ENCODE data around the gene ZNF33B. TPM values are rescaled to one million over a fixed set of nuclear protein-coding genes. Genes with fewer than 3 reads are reported as not detected.
"Not testable (repeated sequence)": the region's sequence is repeated elsewhere in the genome, so short reads cannot be mapped to it uniquely, and the experiment has no call there.

ZNF33B gene
- total RNA-seq, 1 donor: 9.4 TPM

DNA sequence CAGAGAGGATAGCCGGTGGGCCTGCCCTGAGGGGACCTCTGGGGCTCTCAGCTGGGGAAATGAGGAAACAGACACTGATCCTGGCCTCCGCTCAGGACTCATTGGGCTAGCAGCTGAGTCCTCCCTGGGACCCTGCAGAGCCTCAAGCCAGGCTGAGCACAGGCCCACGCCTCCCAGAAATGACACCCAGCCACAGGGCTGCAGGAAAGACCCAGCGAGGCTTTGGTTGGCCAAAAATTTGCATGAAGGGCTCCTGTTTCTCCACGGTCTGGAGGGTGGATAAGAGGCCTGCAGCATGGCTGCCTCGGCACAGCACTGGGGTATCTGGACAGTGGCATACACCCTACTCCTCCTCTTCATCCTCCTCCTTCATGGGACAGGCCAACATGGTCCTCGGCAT, 60.4 kb downstream of the ZNF33B start:
- no peaks in the 10 kb centered on the region for H3K27me3 ChIP-seq (ENCODE audit: insufficient read depth, low read length)
- H3K27ac ChIP-seq (ENCODE audit: low read depth, low read length): no peak overlapping the region
- TF ChIP-seq, protein P1, sequence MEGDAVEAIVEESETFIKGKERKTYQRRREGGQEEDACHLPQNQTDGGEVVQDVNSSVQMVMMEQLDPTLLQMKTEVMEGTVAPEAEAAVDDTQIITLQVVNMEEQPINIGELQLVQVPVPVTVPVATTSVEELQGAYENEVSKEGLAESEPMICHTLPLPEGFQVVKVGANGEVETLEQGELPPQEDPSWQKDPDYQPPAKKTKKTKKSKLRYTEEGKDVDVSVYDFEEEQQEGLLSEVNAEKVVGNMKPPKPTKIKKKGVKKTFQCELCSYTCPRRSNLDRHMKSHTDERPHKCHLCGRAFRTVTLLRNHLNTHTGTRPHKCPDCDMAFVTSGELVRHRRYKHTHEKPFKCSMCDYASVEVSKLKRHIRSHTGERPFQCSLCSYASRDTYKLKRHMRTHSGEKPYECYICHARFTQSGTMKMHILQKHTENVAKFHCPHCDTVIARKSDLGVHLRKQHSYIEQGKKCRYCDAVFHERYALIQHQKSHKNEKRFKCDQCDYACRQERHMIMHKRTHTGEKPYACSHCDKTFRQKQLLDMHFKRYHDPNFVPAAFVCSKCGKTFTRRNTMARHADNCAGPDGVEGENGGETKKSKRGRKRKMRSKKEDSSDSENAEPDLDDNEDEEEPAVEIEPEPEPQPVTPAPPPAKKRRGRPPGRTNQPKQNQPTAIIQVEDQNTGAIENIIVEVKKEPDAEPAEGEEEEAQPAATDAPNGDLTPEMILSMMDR (IDR thresholded peaks at IDR 0.05; ENCODE audit: extremely low read depth, low read depth, low read length): no peak
- H3K4me2 ChIP-seq (ENCODE audit: insufficient read depth, low read length): no peak overlapping the region
- DNase-seq (ENCODE audit: insufficient read length, low spot score, missing footprints): no peak
- H3K4me1 ChIP-seq (ENCODE audit: insufficient read depth, low read length): no peaks in the 10 kb centered on the region
- H2AFZ ChIP-seq (ENCODE audit: low read length): no peak overlapping the region
- no peaks in the 10 kb centered on the region for H4K20me1 ChIP-seq (ENCODE audit: insufficient read depth, low read length)
- no peaks in the 10 kb centered on the region for H3K79me2 ChIP-seq (ENCODE audit: insufficient read depth, low read length)
- no peaks in the 10 kb centered on the region for H3K36me3 ChIP-seq (ENCODE audit: insufficient read depth, low read length)
- H3K4me3 ChIP-seq (ENCODE audit: insufficient read depth, low read length): no peak overlapping the region
- no peaks in the 10 kb centered on the region for H3K9me3 ChIP-seq (ENCODE audit: low read depth, low read length)

DNA sequence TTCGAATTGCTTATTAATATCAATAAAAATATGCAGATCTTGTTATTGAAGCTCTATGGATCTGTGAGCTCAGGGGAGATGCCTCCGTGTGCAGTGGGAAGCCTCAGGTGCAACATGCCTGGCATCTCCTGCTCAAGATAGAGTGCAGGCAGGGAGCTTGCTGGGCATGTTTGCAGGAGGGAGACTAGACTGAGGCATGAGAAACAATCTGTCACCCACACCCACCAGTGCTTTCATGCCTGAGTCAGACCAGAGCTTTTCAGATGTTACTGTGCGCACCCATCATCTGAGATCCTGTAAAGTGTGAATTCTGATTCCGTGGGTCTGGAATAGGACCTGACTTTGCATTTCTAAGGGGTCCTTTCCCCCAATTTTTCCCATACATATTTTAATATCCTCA, 62.0 kb downstream of the ZNF33B start:
- Histone ChIP-seq H3K4me3 (ENCODE audit: insufficient read depth, low read length) (no peak overlapping the region), H3K79me2 (ENCODE audit: insufficient read depth, low read length) (no peaks in the 10 kb centered on the region), H3K27ac (ENCODE audit: low read depth, low read length) (no peak overlapping the region), H3K4me2 (ENCODE audit: insufficient read depth, low read length) (no peak overlapping the region), H3K9me3 (ENCODE audit: low read depth, low read length) (no peaks in the 10 kb centered on the region), H4K20me1 (ENCODE audit: insufficient read depth, low read length) (no peaks in the 10 kb centered on the region), H3K4me1 (ENCODE audit: insufficient read depth, low read length) (no peaks in the 10 kb centered on the region), H3K27me3 (ENCODE audit: insufficient read depth, low read length) (no peaks in the 10 kb centered on the region), H3K36me3 (ENCODE audit: insufficient read depth, low read length) (no peaks in the 10 kb centered on the region), H2AFZ (ENCODE audit: low read length) (no peak overlapping the region)
- no peak for DNase-seq (ENCODE audit: insufficient read length, low spot score, missing footprints)
- TF ChIP-seq, protein P1 (IDR thresholded peaks at IDR 0.05; ENCODE audit: extremely low read depth, low read depth, low read length): no peak

DNA sequence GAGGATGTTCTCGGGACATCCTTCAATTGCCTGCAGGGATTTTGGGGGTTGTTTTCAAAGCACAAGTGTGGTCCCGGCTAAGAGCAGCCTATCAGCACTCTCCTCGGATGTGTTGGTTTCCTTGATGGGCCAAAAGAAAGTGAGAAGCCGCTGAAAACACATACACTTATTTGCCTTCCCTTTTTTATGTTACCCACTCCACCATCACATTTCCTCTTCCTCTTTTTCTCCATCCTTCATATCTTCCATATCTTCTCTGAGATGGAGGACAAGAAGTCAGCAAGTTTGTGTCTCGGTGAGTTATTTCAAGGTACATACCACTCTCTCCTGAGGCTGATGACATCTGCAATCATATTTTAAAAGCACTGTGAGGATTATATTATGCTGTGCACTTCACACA, 64.0 kb downstream of the ZNF33B start:
- Histone ChIP-seq H3K27me3 (ENCODE audit: insufficient read depth, low read length) (no peaks in the 10 kb centered on the region), H3K79me2 (ENCODE audit: insufficient read depth, low read length) (no peaks in the 10 kb centered on the region), H3K9me3 (ENCODE audit: low read depth, low read length) (no peaks in the 10 kb centered on the region), H3K36me3 (ENCODE audit: insufficient read depth, low read length) (no peaks in the 10 kb centered on the region), H3K4me3 (ENCODE audit: insufficient read depth, low read length) (no peak overlapping the region), H3K27ac (ENCODE audit: low read depth, low read length) (no peak overlapping the region), H2AFZ (ENCODE audit: low read length) (no peak overlapping the region), H4K20me1 (ENCODE audit: insufficient read depth, low read length) (no peaks in the 10 kb centered on the region), H3K4me1 (ENCODE audit: insufficient read depth, low read length) (no peaks in the 10 kb centered on the region), H3K4me2 (ENCODE audit: insufficient read depth, low read length) (no peak overlapping the region)
- TF ChIP-seq, protein P1 (IDR thresholded peaks at IDR 0.05; ENCODE audit: extremely low read depth, low read depth, low read length): no peak
- DNase-seq (ENCODE audit: insufficient read length, low spot score, missing footprints): no peak

DNA sequence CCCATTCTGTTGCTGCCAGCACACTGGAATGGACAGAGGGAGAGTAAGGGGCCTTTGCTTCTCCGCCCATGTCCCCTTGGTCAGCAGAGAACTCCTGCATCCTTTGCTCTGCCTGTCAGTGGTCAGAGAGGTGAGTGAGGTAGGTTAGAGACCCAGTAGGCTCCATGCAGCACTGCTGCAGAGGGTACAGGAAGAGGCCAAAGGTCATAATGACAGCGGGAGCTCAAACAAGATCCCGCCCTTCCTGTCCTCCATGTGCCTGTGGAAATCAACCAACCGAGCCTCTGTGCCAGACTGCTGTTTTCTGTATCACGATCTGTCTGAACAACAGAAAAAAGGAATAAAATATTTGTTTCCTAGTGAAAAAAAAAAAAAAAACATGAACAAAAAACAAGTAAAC, 81.4 kb downstream of the ZNF33B start:
- H2AFZ ChIP-seq (ENCODE audit: low read length): no peak overlapping the region
- H4K20me1 ChIP-seq (ENCODE audit: insufficient read depth, low read length): no peaks in the 10 kb centered on the region
- H3K36me3 ChIP-seq (ENCODE audit: insufficient read depth, low read length): no peaks in the 10 kb centered on the region
- TF ChIP-seq, protein P1 (IDR thresholded peaks at IDR 0.05; ENCODE audit: extremely low read depth, low read depth, low read length): no peak
- no peaks in the 10 kb centered on the region for H3K27me3 ChIP-seq (ENCODE audit: insufficient read depth, low read length)
- peaks cover under 1% of the 10 kb centered on the region for H3K4me1 ChIP-seq (ENCODE audit: insufficient read depth, low read length)
- peaks cover under 1% of the 10 kb centered on the region for H3K79me2 ChIP-seq (ENCODE audit: insufficient read depth, low read length)
- no peak overlapping the region for H3K4me3 ChIP-seq (ENCODE audit: insufficient read depth, low read length)
- no peak for DNase-seq (ENCODE audit: insufficient read length, low spot score, missing footprints)
- H3K9me3 ChIP-seq (ENCODE audit: low read depth, low read length): no peaks in the 10 kb centered on the region
- no peak overlapping the region for H3K4me2 ChIP-seq (ENCODE audit: insufficient read depth, low read length)
- no peak overlapping the region for H3K27ac ChIP-seq (ENCODE audit: low read depth, low read length)

DNA sequence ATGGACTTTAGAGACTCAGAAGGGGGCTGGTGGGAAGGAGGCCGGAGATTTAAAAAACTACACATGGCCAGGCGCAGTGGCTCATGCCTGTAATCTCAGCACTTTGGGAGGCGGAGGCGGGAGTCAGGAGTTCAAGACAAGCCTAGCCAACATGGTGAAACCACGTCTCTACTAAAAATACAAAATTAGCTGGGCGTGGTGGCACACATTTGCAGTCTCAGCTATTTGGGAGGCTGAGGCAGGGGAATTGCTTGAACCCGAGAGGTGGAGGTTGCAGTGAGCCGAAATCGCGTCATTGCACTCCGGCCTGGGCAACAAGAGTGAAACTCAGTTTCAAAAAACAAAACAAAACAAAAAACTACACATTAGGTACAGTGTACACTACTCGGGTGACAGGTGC, 84.8 kb downstream of the ZNF33B start:
- not testable (repeated sequence) for H3K27ac ChIP-seq (ENCODE audit: low read depth, low read length); H3K79me2 ChIP-seq (ENCODE audit: insufficient read depth, low read length); H3K27me3 ChIP-seq (ENCODE audit: insufficient read depth, low read length); H3K9me3 ChIP-seq (ENCODE audit: low read depth, low read length); H3K36me3 ChIP-seq (ENCODE audit: insufficient read depth, low read length); H4K20me1 ChIP-seq (ENCODE audit: insufficient read depth, low read length); DNase-seq (ENCODE audit: insufficient read length, low spot score, missing footprints); H3K4me1 ChIP-seq (ENCODE audit: insufficient read depth, low read length)
- peak overlapping the region; percentile 99 for H2AFZ ChIP-seq (ENCODE audit: low read length)
- peak overlapping the region; percentile 89 for H3K4me3 ChIP-seq (ENCODE audit: insufficient read depth, low read length)
- peak overlapping the region; percentile 73 for H3K4me2 ChIP-seq (ENCODE audit: insufficient read depth, low read length)

Data from osteoblast (primary cell).